Activated CD8-positive, alpha-beta T cell treated with anti-CD3 and anti-CD28 coated beads, Interleukin-2, amount 10 ng/mL, durations not matched to agents 7 days and 5 days (primary cell): ENCODE measurements around the gene TCF21. TPM values are rescaled to one million over a fixed set of nuclear protein-coding genes. Genes with fewer than 3 reads are reported as not detected.
A peak's percentile ranks its signal among the peaks of the same experiment; 100 is the strongest.
"Not testable (repeated sequence)": the region's sequence is repeated elsewhere in the genome, so short reads cannot be mapped to it uniquely, and the experiment has no call there.

Experiments
- ATAC-seq: fragments of 150-1000 bp; cut with Tn5 transposase; one replicate; pipeline ENCODE4 v1.10.0; 2021; ENCODE audit warnings: moderate library complexity
- CTCF ChIA-PET: fragments of 350-600 bp; sonication (Branson Sonifier 250); formaldehyde crosslinking; loops from one replicate; lab custom pipeline; 2021; ENCODE audit warnings: antibody characterized with exemption; lab: Charles Lee
- POLR2A ChIA-PET: fragments of 350-600 bp; sonication (Branson Sonifier 250); formaldehyde crosslinking; loops from one replicate; lab custom pipeline; 2021; ENCODE audit warnings: antibody characterized with exemption; lab: Charles Lee
- DNase-seq: peaks from one replicate; pipeline ENCODE4 v3.0.0-alpha.2; 2020
- H3K27ac Mint-ChIP-seq: one replicate; pipeline ENCODE4 v1.8.0; 2021; ENCODE audit warnings: mild to moderate bottlenecking, mixed read lengths
- H3K27me3 Mint-ChIP-seq: one replicate; pipeline ENCODE4 v1.8.0; 2021; ENCODE audit warnings: low read depth, mixed read lengths
- H3K36me3 Mint-ChIP-seq: one replicate; pipeline ENCODE4 v1.8.0; 2021; ENCODE audit warnings: low read depth, mixed read lengths
- H3K4me1 Mint-ChIP-seq: one replicate; pipeline ENCODE4 v1.8.0; 2021; ENCODE audit warnings: low read depth, mixed read lengths
- H3K4me3 Mint-ChIP-seq: one replicate; pipeline ENCODE4 v1.8.0; 2021; ENCODE audit warnings: mild to moderate bottlenecking, mixed read lengths
- H3K9me3 Mint-ChIP-seq: one replicate; pipeline ENCODE4 v1.8.0; 2022; ENCODE audit warnings: mixed read lengths; ENCODE audit not compliant: insufficient read depth
- total RNA-seq, 2 experiments: library from RNA; stranded (reverse); gene quantifications; one replicate each; pipeline ENCODE4 v1.2.3, GENCODE V29; 2021

TCF21 gene
- total RNA-seq, 2 experiments from 2014 or later, result not detected

GRCh38 chr6:133903855-133904254 is 14.9 kb downstream of the TCF21 start:
- no peaks in the 10 kb centered on the region for H3K36me3 Mint-ChIP-seq
- DNase-seq (no peak), ATAC-seq (no peak)
- H3K27me3 Mint-ChIP-seq, result peaks cover 44% of the 10 kb centered on the region
- no peak overlapping the region for H3K4me3 Mint-ChIP-seq
- H3K9me3 Mint-ChIP-seq, result no peaks in the 10 kb centered on the region
- CTCF ChIA-PET, result interaction anchor here (1.0 kb wide), 1 partner anchor 21 kb away, joined by 3 read pairs; no protein-coding TSS in a partner anchor
- no peaks in the 10 kb centered on the region for H3K4me1 Mint-ChIP-seq
- no peak overlapping the region for H3K27ac Mint-ChIP-seq
- POLR2A ChIA-PET, result no interaction called here

DNA sequence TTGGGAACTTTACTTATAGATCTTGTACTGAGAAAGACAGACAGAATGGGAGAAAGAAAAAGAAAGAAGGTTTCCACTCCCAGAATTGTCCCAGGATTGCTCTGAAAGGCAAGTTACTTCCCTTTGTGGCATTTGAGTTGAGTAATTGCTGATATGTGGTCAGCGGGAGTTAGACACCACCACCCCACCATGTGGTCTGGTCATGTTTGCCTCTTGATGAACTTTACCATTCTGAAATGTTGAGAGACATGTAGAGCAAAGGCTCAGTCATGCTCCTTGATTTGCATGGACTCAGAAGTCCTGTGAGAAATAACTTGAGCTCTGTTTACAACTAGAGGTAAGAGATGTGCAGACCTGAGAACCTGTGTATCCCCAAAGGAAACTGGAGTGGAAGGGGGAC is 17.1 kb downstream of the TCF21 start:
- H3K27ac Mint-ChIP-seq, result no peak overlapping the region
- H3K4me1 Mint-ChIP-seq, result no peaks in the 10 kb centered on the region
- peaks cover 42% of the 10 kb centered on the region for H3K27me3 Mint-ChIP-seq
- ChIA-PET POLR2A (no interaction called here), CTCF (interaction anchor here (1.3 to 3.3 kb wide), 4 partner anchors 11 to 191 kb away, joined by 3 to 17 read pairs (median 4); no protein-coding TSS in a partner anchor)
- no peak overlapping the region for H3K4me3 Mint-ChIP-seq
- ATAC-seq (no peak), DNase-seq (no peak)
- H3K9me3 Mint-ChIP-seq, result no peaks in the 10 kb centered on the region
- H3K36me3 Mint-ChIP-seq, result no peaks in the 10 kb centered on the region

DNA sequence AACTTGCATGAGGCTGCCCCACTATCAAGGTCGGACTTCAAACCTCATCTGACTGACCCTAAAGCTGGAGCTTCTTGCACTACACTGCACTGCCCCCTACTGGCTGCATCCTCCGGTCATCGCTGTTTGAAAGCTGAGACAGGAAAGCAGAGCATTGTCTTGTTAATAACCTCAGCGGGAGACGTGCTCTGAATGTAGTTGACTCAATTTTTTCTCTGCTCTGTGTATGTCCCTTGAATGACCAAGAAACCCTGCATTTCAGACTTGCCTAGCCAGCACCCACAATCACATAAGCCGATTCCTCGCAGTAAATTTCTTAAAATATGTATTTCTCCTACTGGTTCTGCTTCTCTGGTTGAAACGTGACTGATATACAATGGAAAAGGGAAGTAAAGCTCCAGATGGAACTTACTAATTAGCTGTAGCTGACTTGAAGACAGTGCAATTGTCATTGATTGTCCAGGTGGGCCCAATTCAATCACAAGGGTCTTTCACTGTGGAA is 27.8 kb downstream of the TCF21 start:
- ChIA-PET POLR2A (no interaction called here), CTCF (interaction anchor here (0.6 to 5.6 kb wide), 39 partner anchors 8 to 954 kb away, joined by 3 to 45 read pairs (median 4); partner anchors contain the start of gene TBPL1)
- Mint-ChIP-seq H3K27me3 (peaks cover 24% of the 10 kb centered on the region), H3K27ac (no peak overlapping the region), H3K9me3 (no peaks in the 10 kb centered on the region), H3K36me3 (no peaks in the 10 kb centered on the region), H3K4me3 (no peak overlapping the region), H3K4me1 (peaks cover 9% of the 10 kb centered on the region)
- DNase-seq (peak; percentile 86), ATAC-seq (peak; percentile 75)

- POLR2A ChIA-PET, result no interaction called here
- CTCF ChIA-PET, result interaction anchor here (1.0 to 5.6 kb wide), 18 partner anchors 10 to 887 kb away, joined by 3 to 45 read pairs (median 8); partner anchors contain the start of gene TBPL1
- Mint-ChIP-seq H3K4me3 (no peak overlapping the region), H3K36me3 (no peaks in the 10 kb centered on the region), H3K4me1 (peaks cover 9% of the 10 kb centered on the region), H3K27ac (no peak overlapping the region), H3K27me3 (peaks cover 23% of the 10 kb centered on the region), H3K9me3 (no peaks in the 10 kb centered on the region)
- no peak for DNase-seq
- ATAC-seq, result no peak
Measured at GRCh38 chr6:133917781-133918180, 28.9 kb downstream of the TCF21 start.

- H3K4me3 Mint-ChIP-seq, result no peak overlapping the region
- ChIA-PET POLR2A (no interaction called here), CTCF (interaction anchor here (2.9 to 3.0 kb wide), 2 partner anchors 21 to 81 kb away, joined by 18 to 38 read pairs; no protein-coding TSS in a partner anchor)
- ATAC-seq (no peak), DNase-seq (no peak)
- peaks cover 20% of the 10 kb centered on the region for H3K27me3 Mint-ChIP-seq
- peaks cover 9% of the 10 kb centered on the region for H3K4me1 Mint-ChIP-seq
- no peaks in the 10 kb centered on the region for H3K9me3 Mint-ChIP-seq
- H3K27ac Mint-ChIP-seq, result no peak overlapping the region
- no peaks in the 10 kb centered on the region for H3K36me3 Mint-ChIP-seq
Measured at GRCh38 chr6:133918208-133918930, 29.5 kb downstream of the TCF21 start.

GRCh38 chr6:133919362-133919761 is 30.4 kb downstream of the TCF21 start:
- DNase-seq (no peak), ATAC-seq (no peak)
- ChIA-PET POLR2A (no interaction called here), CTCF (no interaction called here)
- no peak overlapping the region for H3K27ac Mint-ChIP-seq
- no peak overlapping the region for H3K4me3 Mint-ChIP-seq
- H3K27me3 Mint-ChIP-seq, result peaks cover 14% of the 10 kb centered on the region
- H3K9me3 Mint-ChIP-seq, result no peaks in the 10 kb centered on the region
- H3K36me3 Mint-ChIP-seq, result no peaks in the 10 kb centered on the region
- peaks cover 9% of the 10 kb centered on the region for H3K4me1 Mint-ChIP-seq

DNA sequence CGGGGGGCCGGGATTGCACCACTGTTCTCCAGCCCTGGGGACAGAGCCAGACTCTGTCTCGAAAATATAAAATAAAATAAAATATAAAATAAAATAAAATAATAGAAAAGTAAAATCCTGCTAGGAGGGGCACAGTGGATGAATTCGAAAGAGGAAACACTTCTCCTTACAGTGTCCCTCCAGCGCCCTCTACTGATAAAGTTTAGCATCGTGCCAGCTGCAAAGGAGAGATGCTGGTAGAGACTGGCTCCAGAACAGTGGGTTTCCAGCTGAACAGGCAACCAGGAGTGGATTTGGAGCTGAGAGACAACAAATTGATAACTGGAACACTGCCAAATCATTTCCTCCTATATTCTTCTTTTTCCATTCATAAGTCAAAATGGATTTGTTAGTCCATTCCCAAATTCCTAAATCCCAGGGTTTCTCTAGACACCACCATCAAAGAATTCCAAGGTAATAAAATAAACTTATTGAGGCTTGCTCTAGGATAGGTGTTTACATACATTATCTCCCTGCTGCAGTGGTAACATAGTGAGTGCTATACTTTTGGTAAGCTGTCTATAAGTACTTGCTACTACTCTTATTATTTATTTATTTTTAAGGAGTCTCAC is 32.4 kb downstream of the TCF21 start:
- peak; percentile 85 for DNase-seq
- peaks cover 9% of the 10 kb centered on the region for H3K4me1 Mint-ChIP-seq
- CTCF ChIA-PET, result interaction anchor here (0.6 to 8.2 kb wide), 24 partner anchors 8 to 902 kb away, joined by 3 to 276 read pairs (median 4); partner anchors contain the start of genes SLC2A12 and TBPL1
- H3K4me3 Mint-ChIP-seq, result no peak overlapping the region
- H3K27ac Mint-ChIP-seq, result no peak overlapping the region
- ATAC-seq, result peak; percentile 78
- H3K27me3 Mint-ChIP-seq, result peaks cover 14% of the 10 kb centered on the region
- no peaks in the 10 kb centered on the region for H3K36me3 Mint-ChIP-seq
- POLR2A ChIA-PET, result no interaction called here
- no peaks in the 10 kb centered on the region for H3K9me3 Mint-ChIP-seq

DNA sequence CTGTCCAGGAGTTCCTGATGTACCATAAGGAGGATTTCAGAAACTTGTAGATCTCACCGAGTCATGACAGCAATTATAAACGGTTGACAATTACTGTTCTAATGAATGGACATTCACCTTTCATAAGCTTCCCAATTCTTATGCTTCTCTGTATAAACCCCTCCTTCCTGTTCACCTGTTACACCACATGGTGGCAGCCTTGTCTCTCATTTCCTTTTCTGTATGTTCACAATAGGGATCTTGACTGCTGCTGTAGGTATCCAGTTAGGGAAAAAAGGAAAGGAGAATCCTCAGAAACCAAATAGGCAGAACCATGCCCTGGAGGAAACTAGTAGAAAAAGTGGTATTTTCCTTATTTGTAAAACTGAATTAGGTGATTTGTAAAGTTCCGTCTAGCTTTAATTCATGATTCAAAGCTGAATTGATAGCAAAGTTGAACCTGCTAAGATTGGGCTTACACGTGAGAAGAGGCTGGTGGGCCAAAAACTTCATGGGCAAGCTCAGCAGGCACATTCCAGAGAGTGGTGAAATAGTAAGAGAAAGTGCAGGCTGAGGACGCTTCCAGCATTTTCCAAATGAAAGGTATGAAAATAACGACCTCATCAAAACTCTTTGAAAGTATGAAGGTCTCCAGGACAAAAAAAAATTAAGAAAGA is 35.2 kb downstream of the TCF21 start:
- Mint-ChIP-seq H3K4me1 (no peaks in the 10 kb centered on the region), H3K4me3 (no peak overlapping the region), H3K27ac (no peak overlapping the region), H3K36me3 (no peaks in the 10 kb centered on the region), H3K9me3 (no peaks in the 10 kb centered on the region), H3K27me3 (peaks cover 22% of the 10 kb centered on the region)
- POLR2A ChIA-PET, result interaction anchor here (1.3 kb wide), 1 partner anchor 30 kb away, joined by 4 read pairs; no protein-coding TSS in a partner anchor
- DNase-seq, result peak; percentile 72
- CTCF ChIA-PET, result interaction anchor here (0.6 to 8.2 kb wide), 61 partner anchors 8 to 1017 kb away, joined by 3 to 276 read pairs (median 6); partner anchors contain the start of genes SLC2A12 and TBPL1
- peak; percentile 78 for ATAC-seq

GRCh38 chr6:133931221-133931620 is 42.3 kb downstream of the TCF21 start:
- H3K36me3 Mint-ChIP-seq, DNase-seq, H3K4me3 Mint-ChIP-seq, H3K27ac Mint-ChIP-seq, H3K9me3 Mint-ChIP-seq, ATAC-seq, POLR2A ChIA-PET, H3K4me1 Mint-ChIP-seq: not testable (repeated sequence)
- CTCF ChIA-PET, result interaction anchor here (1.7 to 3.6 kb wide), 3 partner anchors 8 to 166 kb away, joined by 4 to 21 read pairs (median 7); no protein-coding TSS in a partner anchor
- peaks cover 33% of the 10 kb centered on the region for H3K27me3 Mint-ChIP-seq

- H3K4me1 Mint-ChIP-seq, ATAC-seq, DNase-seq, H3K4me3 Mint-ChIP-seq, H3K36me3 Mint-ChIP-seq, POLR2A ChIA-PET, H3K9me3 Mint-ChIP-seq, H3K27ac Mint-ChIP-seq: not testable (repeated sequence)
- H3K27me3 Mint-ChIP-seq, result peaks cover 39% of the 10 kb centered on the region
- CTCF ChIA-PET, result interaction anchor here (1.7 kb wide), 1 partner anchor 127 kb away, joined by 7 read pairs; no protein-coding TSS in a partner anchor
Measured at GRCh38 chr6:133936352-133936751, 47.4 kb downstream of the TCF21 start.

- CTCF ChIA-PET, result interaction anchor here (0.7 to 2.1 kb wide), 7 partner anchors 14 to 185 kb away, joined by 3 to 10 read pairs (median 4); no protein-coding TSS in a partner anchor
- POLR2A ChIA-PET, result no interaction called here
Measured at GRCh38 chr6:133937909-133938308, 49.0 kb downstream of the TCF21 start.

More at GRCh38 chr6:133937909-133938308, 49.0 kb downstream of the TCF21 start:
- Mint-ChIP-seq H3K27me3 (peaks cover 35% of the 10 kb centered on the region), H3K36me3 (no peaks in the 10 kb centered on the region), H3K27ac (no peak overlapping the region), H3K4me3 (no peak overlapping the region), H3K4me1 (peaks cover 4% of the 10 kb centered on the region), H3K9me3 (peaks cover 9% of the 10 kb centered on the region)
- ATAC-seq, result no peak
- DNase-seq, result no peak
